Measurements from ENCODE around the gene MARCOL. TPM values are rescaled to one million over a fixed set of nuclear protein-coding genes. Genes with fewer than 3 reads are reported as not detected.

Gene MARCOL
- total RNA-seq, 1 donor from 2014 or later: not detected

- no peak for TF ChIP-seq CTCF (IDR thresholded peaks at IDR 0.05; ENCODE audit: unreplicated experiment)
- Mint-ChIP-seq H3K27ac (no peak overlapping the region), H3K4me1 (ENCODE audit: low read depth) (no peaks in the 10 kb centered on the region)
These were observed 23.6 kb upstream of the MARCOL start for GRCh38 chr5:148214665-148215185.

GRCh38 chr5:148221508-148221907 lies 16.8 kb upstream of the MARCOL start:
- Mint-ChIP-seq H3K4me1 (ENCODE audit: low read depth) (no peaks in the 10 kb centered on the region), H3K36me3 (ENCODE audit: insufficient read depth) (no peaks in the 10 kb centered on the region), H3K27ac (no peak overlapping the region), H3K9me3 (ENCODE audit: low read depth) (peaks cover 8% of the 10 kb centered on the region), H3K4me3 (ENCODE audit: low read depth) (no peak overlapping the region), H3K27me3 (peaks cover 7% of the 10 kb centered on the region)
- TF ChIP-seq CTCF (IDR thresholded peaks at IDR 0.05; ENCODE audit: unreplicated experiment): no peak
- DNase-seq (ENCODE audit: low spot score, unreplicated experiment): no peak

More at GRCh38 chr5:148214665-148215185, 23.6 kb upstream of the MARCOL start:
- Mint-ChIP-seq H3K4me3 (ENCODE audit: low read depth) (no peak overlapping the region), H3K27me3 (peaks cover 11% of the 10 kb centered on the region), H3K36me3 (ENCODE audit: insufficient read depth) (no peaks in the 10 kb centered on the region), H3K9me3 (ENCODE audit: low read depth) (peaks cover 8% of the 10 kb centered on the region)
- DNase-seq (ENCODE audit: low spot score, unreplicated experiment): no peak

GRCh38 chr5:148224117-148224742 lies 14.1 kb upstream of the MARCOL start:
- Mint-ChIP-seq H3K4me3 (ENCODE audit: low read depth) (no peak overlapping the region), H3K9me3 (ENCODE audit: low read depth) (no peaks in the 10 kb centered on the region), H3K4me1 (ENCODE audit: low read depth) (no peaks in the 10 kb centered on the region), H3K36me3 (ENCODE audit: insufficient read depth) (no peaks in the 10 kb centered on the region), H3K27ac (no peak overlapping the region), H3K27me3 (peaks cover 7% of the 10 kb centered on the region)
- DNase-seq (ENCODE audit: low spot score, unreplicated experiment): no peak
- no peak for TF ChIP-seq CTCF (IDR thresholded peaks at IDR 0.05; ENCODE audit: unreplicated experiment)

- no peak overlapping the region for H3K4me3 Mint-ChIP-seq (ENCODE audit: low read depth)
- H3K9me3 Mint-ChIP-seq (ENCODE audit: low read depth): peaks cover 3% of the 10 kb centered on the region
- no peak for TF ChIP-seq CTCF (IDR thresholded peaks at IDR 0.05; ENCODE audit: unreplicated experiment)
- no peaks in the 10 kb centered on the region for H3K27me3 Mint-ChIP-seq
- DNase-seq (ENCODE audit: low spot score, unreplicated experiment): no peak
- H3K4me1 Mint-ChIP-seq (ENCODE audit: low read depth): no peaks in the 10 kb centered on the region
- H3K36me3 Mint-ChIP-seq (ENCODE audit: insufficient read depth): peaks cover 1% of the 10 kb centered on the region
- no peak overlapping the region for H3K27ac Mint-ChIP-seq
These were observed 9.8 kb upstream of the MARCOL start for GRCh38 chr5:148228392-148228984.

- Mint-ChIP-seq H3K36me3 (ENCODE audit: insufficient read depth) (peaks cover 1% of the 10 kb centered on the region), H3K27ac (no peak overlapping the region), H3K9me3 (ENCODE audit: low read depth) (peaks cover 3% of the 10 kb centered on the region), H3K4me1 (ENCODE audit: low read depth) (no peaks in the 10 kb centered on the region), H3K4me3 (ENCODE audit: low read depth) (no peak overlapping the region), H3K27me3 (no peaks in the 10 kb centered on the region)
- no peak for TF ChIP-seq CTCF (IDR thresholded peaks at IDR 0.05; ENCODE audit: unreplicated experiment)
- DNase-seq (ENCODE audit: low spot score, unreplicated experiment): no peak
These were observed 8.5 kb upstream of the MARCOL start for GRCh38 chr5:148229840-148230239.
